ENCODE results near the gene SELPLG.

GRCh38 chr12:108618079-108618952 is 15.4 kb downstream of the SELPLG start:
- TF ChIP-seq CTCF (conservative IDR thresholded peaks at IDR 0.05; ENCODE audit: low read length) (peak; percentile 98), EZH2phosphoT487 (IDR thresholded peaks at IDR 0.05; ENCODE audit: borderline replicate concordance) (no peak)
